Loucy (cell line): ENCODE data around the gene ZSWIM8.

ENCODE experiments used
- H2AFZ ChIP-seq: fragments of 200-600 bp; sonication (generic); 2 replicates; pipeline ENCODE4 v1.6.0; 2016; ENCODE audit warnings: antibody characterized with exemption, mild to moderate bottlenecking, low read length, moderate library complexity
- H3F3A ChIP-seq: fragments of 200-600 bp; 2 replicates; pipeline ENCODE4 v1.6.0; 2016; ENCODE audit warnings: antibody characterized with exemption, low read depth, mild to moderate bottlenecking
- H3K27me3 ChIP-seq: fragments of 200-600 bp; sonication (generic); 2 replicates; pipeline ENCODE4 v1.6.1; 2014; ENCODE audit warnings: low read length, mild to moderate bottlenecking; ENCODE audit not compliant: insufficient read depth, poor library complexity, severe bottlenecking
- H3K36me3 ChIP-seq: fragments of 200-600 bp; sonication (generic); 2 replicates; pipeline ENCODE4 v1.6.1; 2016; ENCODE audit warnings: low read length; ENCODE audit not compliant: insufficient read depth
- H3K4me1 ChIP-seq: fragments of 200-600 bp; sonication (generic); 2 replicates; pipeline ENCODE4 v1.5.1; 2014; ENCODE audit warnings: low read length, mild to moderate bottlenecking; ENCODE audit not compliant: insufficient read depth, poor library complexity, severe bottlenecking
- H3K4me2 ChIP-seq: fragments of 200-600 bp; sonication (generic); 2 replicates; pipeline ENCODE4 v1.6.0; 2014; ENCODE audit warnings: antibody characterized with exemption, low read length, low read depth, mild to moderate bottlenecking; ENCODE audit not compliant: poor library complexity, severe bottlenecking
- H3K4me3 ChIP-seq: fragments of 200-600 bp; sonication (generic); 2 replicates; pipeline ENCODE4 v1.5.1; 2014; ENCODE audit warnings: low read length, mild to moderate bottlenecking, mixed read lengths; ENCODE audit not compliant: poor library complexity, severe bottlenecking
- H3K79me2 ChIP-seq: fragments of 200-600 bp; sonication (generic); 2 replicates; pipeline ENCODE4 v1.6.1; 2014; ENCODE audit warnings: low read length; ENCODE audit not compliant: insufficient read depth
- H3K9ac ChIP-seq: fragments of 200-600 bp; sonication (generic); 2 replicates; pipeline ENCODE4 v1.6.0; 2014; ENCODE audit warnings: mild to moderate bottlenecking, low read depth, low read length, moderate library complexity; ENCODE audit not compliant: poor library complexity, severe bottlenecking
- H3K9me2 ChIP-seq: fragments of 200-600 bp; sonication (generic); replicated peaks from 2 replicates; pipeline ENCODE4 v1.6.1; 2016; ENCODE audit warnings: low read depth, low read length, mixed read lengths
- H3K9me3 ChIP-seq: fragments of 200-600 bp; sonication (generic); 2 replicates; pipeline ENCODE4 v1.6.1; 2014; ENCODE audit warnings: mild to moderate bottlenecking, antibody characterized with exemption, low read length, low read depth; ENCODE audit not compliant: insufficient read depth
- H4K20me1 ChIP-seq: fragments of 200-600 bp; sonication (generic); 2 replicates; pipeline ENCODE4 v1.6.0; 2014; ENCODE audit warnings: antibody characterized with exemption, low read length, mild to moderate bottlenecking; ENCODE audit not compliant: insufficient read depth, poor library complexity, severe bottlenecking
- EZH2phosphoT487 ChIP-seq: fragments of 200-600 bp; IDR thresholded peaks from 2 replicates; pipeline ENCODE4 v1.6.1; 2018; ENCODE audit warnings: antibody characterized with exemption, mild to moderate bottlenecking, moderate library complexity, borderline replicate concordance
- TF ChIP-seq, protein P1 (sequence below): fragments of 200-600 bp; sonication (generic); conservative IDR thresholded peaks from 2 replicates; pipeline ENCODE4 v1.5.1; 2014; ENCODE audit warnings: mild to moderate bottlenecking, antibody characterized with exemption, low read length

Gene ZSWIM8

GRCh38 chr10:73772281-73773151 lies 12.9 kb upstream of the ZSWIM8 start:
- Histone ChIP-seq H3K9me3 (no peaks in the 10 kb centered on the region), H3K79me2 (peaks cover 46% of the 10 kb centered on the region), H3F3A (no peaks in the 10 kb centered on the region), H3K36me3 (peaks cover 65% of the 10 kb centered on the region; the same call in 1 of the 2 replicates), H3K4me3 (peak overlapping the region; percentile 79), H2AFZ (peak overlapping the region; percentile 77), H3K9ac (peak overlapping the region; percentile 76), H3K4me2 (peak overlapping the region; percentile 82), H3K27me3 (no peaks in the 10 kb centered on the region), H4K20me1 (peaks cover 24% of the 10 kb centered on the region), H3K4me1 (peaks cover 8% of the 10 kb centered on the region), H3K9me2 (no peaks in the 10 kb centered on the region)
- TF ChIP-seq, protein P1, sequence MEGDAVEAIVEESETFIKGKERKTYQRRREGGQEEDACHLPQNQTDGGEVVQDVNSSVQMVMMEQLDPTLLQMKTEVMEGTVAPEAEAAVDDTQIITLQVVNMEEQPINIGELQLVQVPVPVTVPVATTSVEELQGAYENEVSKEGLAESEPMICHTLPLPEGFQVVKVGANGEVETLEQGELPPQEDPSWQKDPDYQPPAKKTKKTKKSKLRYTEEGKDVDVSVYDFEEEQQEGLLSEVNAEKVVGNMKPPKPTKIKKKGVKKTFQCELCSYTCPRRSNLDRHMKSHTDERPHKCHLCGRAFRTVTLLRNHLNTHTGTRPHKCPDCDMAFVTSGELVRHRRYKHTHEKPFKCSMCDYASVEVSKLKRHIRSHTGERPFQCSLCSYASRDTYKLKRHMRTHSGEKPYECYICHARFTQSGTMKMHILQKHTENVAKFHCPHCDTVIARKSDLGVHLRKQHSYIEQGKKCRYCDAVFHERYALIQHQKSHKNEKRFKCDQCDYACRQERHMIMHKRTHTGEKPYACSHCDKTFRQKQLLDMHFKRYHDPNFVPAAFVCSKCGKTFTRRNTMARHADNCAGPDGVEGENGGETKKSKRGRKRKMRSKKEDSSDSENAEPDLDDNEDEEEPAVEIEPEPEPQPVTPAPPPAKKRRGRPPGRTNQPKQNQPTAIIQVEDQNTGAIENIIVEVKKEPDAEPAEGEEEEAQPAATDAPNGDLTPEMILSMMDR = 0 out of 2 replicates have a peak, but pooled peaks have one; percentile 11
- no peak for TF ChIP-seq EZH2phosphoT487

- peaks cover 8% of the 10 kb centered on the region for H3K4me1 ChIP-seq
- H3K4me2 ChIP-seq = peak overlapping the region; percentile 82
- H2AFZ ChIP-seq = no peak overlapping the region
- peaks cover 25% of the 10 kb centered on the region for H4K20me1 ChIP-seq
- no peaks in the 10 kb centered on the region for H3K27me3 ChIP-seq
- H3K9me2 ChIP-seq = no peaks in the 10 kb centered on the region
- TF ChIP-seq, protein P1 = no peak
- TF ChIP-seq EZH2phosphoT487 = no peak
- no peaks in the 10 kb centered on the region for H3K9me3 ChIP-seq
- peak overlapping the region; percentile 76 for H3K9ac ChIP-seq
- peaks cover 58% of the 10 kb centered on the region; the same call in 1 of the 2 replicates for H3K36me3 ChIP-seq
- peaks cover 54% of the 10 kb centered on the region for H3K79me2 ChIP-seq
- no peaks in the 10 kb centered on the region for H3F3A ChIP-seq
- peak overlapping the region; percentile 79 for H3K4me3 ChIP-seq
Observed at GRCh38 chr10:73773152-73773879, 12.1 kb upstream of the ZSWIM8 start.

- TF ChIP-seq, protein P1 = peak; percentile 41
- no peak for TF ChIP-seq EZH2phosphoT487
- peaks cover 45% of the 10 kb centered on the region; the same call in 1 of the 2 replicates for H3K36me3 ChIP-seq
- peaks cover 26% of the 10 kb centered on the region for H4K20me1 ChIP-seq
- peak overlapping the region; percentile 82 for H3K4me2 ChIP-seq
- H3K4me1 ChIP-seq = peaks cover 8% of the 10 kb centered on the region
- H3F3A ChIP-seq = no peaks in the 10 kb centered on the region
- no peaks in the 10 kb centered on the region for H3K27me3 ChIP-seq
- H3K79me2 ChIP-seq = peaks cover 64% of the 10 kb centered on the region
- no peaks in the 10 kb centered on the region for H3K9me2 ChIP-seq
- H2AFZ ChIP-seq = no peak overlapping the region
- H3K9me3 ChIP-seq = no peaks in the 10 kb centered on the region
- peak overlapping the region; percentile 79 for H3K4me3 ChIP-seq
- no peak overlapping the region for H3K9ac ChIP-seq
Observed at GRCh38 chr10:73774637-73775036, 10.8 kb upstream of the ZSWIM8 start.
